Measurements from ENCODE around the gene DTX1.
A peak's percentile ranks its signal among the peaks of the same experiment; 100 is the strongest.

DTX1 gene

DNA sequence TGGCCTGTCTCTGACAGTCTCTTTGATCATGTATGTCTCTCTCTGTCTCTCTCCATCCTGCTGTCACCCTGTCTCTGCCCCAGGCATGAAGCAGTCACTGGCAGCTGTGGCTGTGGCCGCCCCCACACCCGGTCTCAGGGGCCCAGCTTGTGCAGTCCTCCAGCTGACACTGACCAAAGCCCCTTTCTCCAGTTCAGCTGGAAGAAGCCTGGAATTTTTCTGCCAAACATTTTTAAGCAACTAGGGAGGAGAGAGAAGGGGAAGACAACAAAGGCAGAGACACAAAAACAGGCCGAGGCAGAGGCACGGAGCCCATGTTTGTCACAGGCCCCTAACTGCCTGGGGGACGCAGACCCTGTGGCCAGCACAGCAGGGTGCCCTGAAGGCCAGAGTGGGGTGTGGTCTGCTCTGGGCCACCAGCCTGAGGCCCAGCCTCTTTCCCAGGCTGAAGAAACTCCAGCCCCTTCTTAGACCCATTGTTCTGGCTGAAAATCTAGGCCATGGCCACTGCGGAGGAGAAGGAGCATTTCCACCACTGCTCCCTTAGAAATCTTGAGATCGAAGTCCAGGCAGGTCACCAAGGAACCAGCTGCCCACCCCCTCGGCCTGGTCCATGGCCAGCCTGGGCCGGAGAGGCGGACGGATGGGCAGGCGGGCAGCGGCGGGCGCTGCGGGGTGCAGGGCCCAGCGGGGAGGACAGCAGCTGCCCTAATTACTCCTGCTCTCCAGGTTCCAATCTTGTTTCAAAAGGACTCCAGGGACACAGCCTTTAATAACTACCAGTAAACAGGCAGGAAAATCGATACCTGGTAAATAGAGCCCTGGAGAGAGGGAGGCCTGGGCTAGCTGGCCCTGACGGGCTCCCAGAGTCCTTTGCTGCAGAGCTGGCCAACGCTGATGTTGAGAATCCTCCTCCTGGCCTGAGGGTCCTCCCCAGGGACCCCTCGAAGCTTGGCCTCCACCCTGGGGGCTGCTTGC is 14.9 kb downstream of the DTX1 start:
- DNase-seq: no peak

DNA sequence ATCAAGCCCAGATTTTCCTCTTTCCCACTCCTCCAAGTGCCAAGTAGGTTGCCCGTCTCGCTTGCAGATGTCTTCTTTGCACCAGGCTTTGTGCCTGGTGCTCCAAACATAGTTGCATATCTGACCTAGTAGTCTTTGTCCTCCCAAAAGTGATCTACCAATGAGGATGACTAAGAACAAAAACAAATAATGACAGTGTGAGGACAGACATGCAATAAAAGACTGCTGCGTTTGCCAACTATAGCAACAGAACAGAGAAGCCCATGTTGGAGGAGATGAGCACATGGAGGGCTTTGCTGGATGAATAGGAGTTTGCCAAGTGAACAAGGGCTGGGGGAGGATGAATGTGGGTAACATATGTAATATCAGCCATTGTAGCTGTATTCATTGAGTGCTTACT is 15.6 kb downstream of the DTX1 start:
- DNase-seq: no peak

DNA sequence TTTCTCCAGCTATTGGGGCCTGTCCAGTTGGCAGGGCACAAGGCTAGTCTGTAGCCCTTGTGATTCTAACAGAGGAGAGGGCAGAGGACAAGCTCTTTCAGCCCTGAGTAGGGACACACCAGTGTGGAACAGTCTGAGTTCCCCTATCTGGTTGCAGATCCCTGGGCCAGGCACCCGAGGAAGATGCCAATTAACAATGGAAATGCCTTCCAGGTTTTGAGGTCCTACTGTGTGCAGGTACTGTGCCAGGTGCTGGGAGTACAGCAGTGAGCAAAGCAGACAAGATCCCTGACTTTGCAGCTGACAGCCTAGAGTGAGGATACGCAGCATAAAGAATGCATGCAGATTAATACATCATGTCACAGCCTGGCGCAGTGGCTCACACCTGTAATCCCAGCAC is 17.1 kb downstream of the DTX1 start:
- no peak for DNase-seq

DNA sequence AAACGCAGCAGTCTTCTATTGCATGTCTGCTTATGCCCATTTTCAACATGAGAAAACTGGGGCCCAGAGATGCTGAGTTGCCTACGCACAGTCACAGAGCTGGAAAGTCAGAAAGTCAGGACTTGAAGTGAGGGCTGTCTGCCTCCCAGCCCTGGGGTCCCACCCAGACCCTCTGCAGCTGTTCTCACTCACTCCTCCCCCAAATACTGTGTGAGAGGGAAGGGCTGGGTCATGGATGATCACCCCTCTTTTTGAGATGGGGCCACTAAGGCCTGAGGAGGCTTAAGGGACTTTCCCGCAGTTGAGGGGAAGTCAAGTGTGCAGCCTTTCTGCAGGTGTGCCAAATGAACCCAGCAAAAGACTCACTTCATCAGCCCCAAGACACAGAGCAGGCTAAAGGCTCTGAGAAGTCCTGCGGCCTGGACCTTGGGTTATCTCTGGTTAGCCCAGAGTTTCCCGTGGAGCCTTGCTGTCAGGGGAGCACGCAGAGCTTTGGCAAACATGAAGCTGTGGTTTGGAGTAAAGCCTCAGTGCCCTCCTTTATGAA is 18.7 kb downstream of the DTX1 start:
- DNase-seq: no peak

DNA sequence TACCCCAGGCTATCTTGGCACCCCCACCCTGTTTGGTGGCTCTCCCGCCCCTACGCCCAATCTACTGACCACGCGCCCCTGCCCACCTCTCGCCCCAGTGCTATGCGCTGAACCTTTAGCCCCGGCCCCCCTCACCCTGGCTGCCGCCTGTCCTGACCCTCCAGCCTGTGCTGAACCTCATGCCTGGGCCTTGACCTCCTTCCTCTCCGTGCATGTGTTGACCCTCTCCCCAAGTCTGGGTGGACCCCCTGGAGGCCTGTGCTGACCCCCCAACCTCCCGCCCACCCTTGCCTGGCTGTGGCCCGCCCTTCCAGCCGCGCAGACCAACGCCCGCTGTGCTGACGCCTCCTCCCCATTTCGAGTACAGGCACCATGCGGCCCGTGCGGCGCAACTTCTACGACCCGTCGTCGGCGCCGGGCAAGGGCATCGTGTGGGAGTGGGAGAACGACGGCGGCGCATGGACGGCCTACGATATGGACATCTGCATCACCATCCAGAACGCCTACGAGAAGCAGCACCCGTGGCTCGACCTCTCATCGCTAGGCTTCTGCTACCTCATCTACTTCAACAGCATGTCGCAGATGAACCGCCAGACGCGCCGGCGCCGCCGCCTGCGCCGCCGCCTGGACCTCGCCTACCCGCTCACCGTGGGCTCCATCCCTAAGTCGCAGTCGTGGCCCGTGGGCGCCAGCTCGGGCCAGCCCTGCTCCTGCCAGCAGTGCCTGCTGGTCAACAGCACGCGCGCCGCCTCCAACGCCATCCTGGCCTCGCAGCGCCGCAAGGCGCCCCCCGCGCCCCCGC is 20.7 kb downstream of the DTX1 start:
- no peak for DNase-seq

DNA sequence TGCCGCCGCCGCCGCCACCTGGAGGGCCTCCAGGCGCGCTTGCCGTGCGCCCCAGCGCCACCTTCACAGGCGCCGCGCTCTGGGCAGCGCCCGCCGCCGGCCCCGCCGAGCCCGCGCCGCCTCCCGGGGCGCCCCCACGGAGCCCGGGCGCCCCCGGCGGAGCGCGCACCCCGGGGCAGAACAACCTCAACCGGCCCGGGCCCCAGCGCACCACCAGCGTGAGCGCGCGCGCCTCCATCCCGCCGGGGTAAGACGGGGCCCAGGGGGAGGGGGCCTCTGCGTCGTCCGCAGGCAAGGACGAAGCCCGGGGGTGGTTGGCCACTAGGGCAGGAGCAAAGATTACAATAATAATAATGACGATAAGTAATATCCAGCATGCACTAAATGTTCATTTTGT is 21.3 kb downstream of the DTX1 start:
- DNase-seq: no peak

DNA sequence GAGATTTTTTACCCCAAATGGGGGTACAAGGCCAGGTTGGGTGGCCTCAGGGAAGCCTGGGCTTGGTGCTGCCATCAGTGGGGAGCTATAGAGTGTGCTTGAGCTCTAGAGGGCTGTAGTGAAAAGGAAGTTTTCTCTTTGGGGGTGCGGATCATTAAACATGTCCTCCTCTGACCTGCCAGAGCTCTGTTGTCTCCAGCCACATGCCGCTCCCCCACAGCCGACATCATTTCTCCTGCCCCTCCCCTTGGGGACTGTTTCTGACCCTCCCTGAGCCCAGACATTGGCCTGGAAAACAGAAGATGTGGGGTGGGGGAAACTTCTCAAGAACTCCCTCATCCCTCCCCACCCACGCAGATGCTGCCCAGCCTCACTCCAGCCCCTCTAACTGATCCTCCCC is 25.3 kb downstream of the DTX1 start:
- peak; percentile 20 for DNase-seq

DNA sequence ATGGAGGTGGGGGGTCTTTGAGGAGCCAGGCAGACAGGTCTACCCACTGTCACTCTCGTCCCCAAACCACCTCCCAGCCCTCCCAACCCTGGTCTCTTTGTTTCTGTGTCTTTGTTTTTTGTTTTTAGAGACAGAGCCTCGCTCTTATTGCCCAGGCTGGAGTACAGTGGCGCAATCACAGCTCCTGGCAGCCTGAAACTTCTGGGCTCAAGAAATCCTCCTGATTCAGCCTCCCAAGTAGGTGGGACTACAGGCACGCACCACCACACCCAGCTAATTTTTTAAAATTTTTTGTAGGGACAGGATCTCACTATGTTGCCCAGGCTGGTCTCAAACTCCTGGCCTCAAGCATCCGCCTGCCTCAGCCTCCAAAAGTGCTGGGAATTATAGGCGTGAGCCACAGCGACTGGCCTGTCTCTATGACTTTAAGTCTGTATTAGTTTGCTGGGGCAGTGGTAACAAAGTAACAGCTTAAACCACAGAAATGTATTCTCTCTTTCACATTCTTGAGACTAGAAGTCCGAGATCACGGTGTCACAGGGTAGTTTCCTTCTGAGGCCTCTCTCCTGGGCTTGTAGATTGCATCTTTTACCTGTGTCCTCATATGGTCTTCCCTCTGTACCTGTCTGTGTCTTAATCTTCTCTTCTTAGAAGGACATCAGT is 26.1 kb downstream of the DTX1 start:
- DNase-seq: no peak

DNA sequence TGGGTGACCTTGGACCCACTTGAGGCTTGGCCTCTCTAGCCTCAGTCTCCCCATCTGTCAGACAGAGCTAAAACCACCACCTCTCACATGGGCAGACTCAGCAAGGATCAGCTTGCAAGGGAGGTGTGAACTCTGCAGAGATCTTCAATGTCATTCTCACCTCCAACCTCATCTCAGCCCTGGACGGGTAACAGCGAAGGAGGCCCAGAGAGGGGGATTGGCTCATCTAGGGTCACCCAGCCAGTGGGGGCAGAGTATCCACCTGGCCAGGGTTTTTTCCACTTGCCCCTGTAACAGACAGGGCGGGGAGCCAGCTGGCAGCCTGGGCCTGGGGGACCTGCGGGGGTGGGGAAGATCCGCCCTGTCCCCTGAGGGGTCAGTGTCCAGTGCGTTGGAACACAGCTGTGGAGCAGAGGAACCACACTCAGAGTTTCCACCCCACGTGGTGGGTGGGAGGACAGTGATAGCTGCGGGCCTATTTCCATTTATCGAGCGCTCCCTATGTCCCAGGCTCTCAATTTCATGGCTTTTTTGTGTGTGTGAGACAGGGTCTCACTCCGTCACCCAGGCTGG is 27.4 kb downstream of the DTX1 start:
- no peak for DNase-seq

DNA sequence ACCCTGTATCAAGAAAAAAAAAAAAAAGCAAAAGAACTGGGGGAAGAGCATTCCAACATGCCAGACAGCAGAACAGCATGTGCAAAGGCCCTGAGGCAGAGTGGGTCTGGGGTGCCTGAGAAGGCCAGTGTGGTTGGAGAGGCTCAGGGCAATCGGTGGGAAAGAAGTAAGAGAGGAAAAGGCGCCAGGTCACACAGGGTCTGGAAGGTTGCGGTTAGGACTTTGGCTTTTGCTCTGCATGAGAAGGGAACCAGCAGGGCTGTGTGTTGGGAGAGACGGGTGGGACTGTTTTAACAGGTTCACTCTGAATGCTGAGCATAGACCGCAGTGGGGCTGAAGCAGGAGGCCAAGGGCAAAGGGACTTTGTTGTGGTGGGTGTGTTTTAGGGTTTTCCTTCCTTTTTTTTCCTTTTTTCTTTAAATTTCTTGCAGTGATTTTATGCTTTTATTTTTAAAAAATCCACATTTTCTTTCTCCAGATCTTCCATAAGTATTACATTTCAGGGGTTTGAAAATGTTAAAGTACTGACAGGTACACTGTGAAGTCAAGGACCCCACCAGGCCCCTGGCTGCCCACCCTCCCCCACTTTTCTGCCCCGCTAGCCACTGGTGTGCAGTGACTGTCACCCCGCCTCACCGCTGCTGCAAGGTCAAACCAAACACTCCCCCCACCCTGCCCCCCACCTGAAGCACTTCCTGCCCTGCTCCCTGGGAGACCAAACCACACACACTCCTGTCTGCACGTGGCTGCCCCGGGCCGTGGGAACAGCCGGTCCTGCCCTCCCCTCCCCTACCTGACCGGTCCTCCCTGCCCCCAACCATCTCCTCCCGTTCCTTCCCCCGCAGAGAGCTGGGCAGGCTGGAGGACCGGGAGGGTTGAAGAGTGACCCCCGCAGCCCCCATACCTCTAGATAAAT is 30.0 kb downstream of the DTX1 start:
- DNase-seq: no peak

DNA sequence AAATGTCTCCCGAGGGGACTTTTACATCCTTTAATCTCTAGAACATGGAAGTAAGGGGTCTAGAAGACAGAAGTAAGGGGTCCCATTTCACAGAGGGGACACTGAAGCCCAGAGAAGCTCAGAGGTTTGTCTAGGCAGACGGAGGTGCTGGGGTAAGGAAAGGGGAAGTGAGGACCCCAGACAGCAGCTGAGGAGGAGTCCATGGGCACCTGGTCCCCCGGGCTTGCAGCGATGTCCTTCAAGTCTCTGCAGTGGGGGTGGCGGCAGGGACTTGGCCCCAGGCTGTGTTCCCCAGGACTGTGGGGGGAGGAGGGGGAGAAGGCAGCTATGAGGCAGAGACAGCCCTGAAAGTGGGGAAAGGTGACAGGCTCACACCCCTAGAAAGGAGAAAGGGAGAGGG is 30.7 kb downstream of the DTX1 start:
- no peak for DNase-seq

DNA sequence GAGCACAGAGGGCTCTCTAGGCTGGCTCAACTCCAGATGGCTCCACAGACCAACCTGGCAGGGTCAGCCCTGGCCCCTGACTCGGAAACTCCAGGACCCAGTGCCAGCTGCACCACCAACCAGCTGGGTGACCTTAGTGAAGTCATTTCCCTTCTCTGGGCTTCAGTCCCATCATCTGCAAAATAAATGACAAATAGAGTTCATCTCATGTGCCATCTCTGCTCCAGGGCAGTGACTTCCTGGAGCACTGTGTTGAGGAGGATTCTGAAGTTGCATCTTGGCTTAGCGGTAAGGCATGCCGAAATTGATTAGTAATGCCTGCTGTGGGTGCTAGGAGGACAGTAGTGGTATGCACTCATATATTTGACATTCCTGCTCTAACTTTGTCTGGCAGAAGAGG is 31.5 kb downstream of the DTX1 start:
- DNase-seq: no peak

DNA sequence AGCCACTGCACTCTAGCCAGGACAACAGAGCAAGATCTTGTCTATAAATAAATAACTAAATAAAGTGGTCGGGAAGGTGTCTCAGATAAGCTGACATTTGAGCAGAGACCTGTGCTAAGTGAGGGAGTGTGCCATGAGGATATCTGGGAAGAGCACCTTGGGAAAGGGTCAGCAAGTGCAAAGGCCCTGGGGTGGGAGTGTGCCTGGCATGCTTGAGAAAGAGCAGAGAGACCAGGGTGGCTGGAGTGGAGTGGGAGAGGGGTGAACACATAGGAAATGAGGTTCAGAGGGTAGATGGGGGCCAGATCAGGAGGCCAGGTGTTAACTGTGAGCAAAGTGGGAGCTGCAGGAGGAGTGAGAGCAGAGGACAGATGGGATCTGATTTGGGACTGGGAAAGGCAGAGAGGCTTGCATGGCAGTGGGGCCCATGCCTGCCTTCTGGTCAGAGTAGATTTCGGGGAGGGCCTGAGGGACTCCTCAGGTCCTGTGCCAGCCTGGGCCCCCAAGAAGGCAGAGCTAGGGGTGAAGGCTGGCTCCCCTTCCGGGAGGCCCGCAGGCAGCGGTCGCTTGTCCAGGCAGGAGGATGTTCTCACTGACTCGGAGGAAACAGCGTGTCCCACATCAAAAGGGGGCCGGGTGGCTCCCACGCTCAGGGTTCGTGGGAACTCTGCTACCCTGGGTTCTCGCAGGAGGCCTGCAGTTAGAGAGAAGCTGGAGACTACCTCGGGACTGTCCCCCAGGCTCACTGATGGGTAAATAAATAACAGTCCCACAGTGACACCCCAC is 32.6 kb downstream of the DTX1 start:
- DNase-seq: no peak

DNA sequence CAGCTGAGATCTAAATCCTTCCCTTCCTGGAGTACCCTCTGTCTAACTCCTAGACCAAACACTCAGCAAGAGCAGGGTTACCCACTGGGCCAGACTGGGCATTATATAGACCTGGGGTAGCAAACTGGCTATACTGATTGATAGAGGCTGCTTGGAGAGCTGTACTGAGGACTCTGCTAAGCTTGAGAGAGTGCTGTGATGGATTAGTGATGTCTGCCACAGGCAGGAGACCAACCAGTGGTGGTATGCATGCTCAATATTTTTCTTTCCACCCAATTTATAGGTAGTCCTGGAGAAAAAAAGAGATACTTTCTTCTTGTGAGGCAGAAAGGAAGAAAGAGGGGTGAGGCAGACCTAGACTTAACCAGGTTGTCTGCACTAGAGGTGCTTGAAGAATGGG is 33.3 kb downstream of the DTX1 start:
- no peak for DNase-seq

DNA sequence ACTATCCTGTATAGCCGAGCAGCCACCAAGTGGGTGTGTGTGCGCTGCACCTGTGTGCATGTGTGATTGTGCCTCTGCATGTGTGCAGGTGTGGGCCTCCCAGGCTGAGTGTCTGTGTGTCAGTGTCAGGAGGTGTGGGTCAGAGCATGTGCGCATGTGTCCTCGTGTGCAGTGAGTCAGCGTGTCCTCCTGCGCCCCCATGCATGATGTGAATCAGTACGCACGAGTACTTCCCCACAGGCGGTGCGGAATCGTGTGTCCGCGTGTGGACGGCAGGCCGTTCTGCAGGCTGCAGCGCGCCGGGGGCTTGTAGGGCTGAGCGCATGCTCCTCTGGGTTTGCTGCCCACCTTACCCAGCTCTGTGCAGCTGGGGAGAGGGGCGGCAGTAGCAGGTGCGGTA is 34.2 kb downstream of the DTX1 start:
- no peak for DNase-seq

DNA sequence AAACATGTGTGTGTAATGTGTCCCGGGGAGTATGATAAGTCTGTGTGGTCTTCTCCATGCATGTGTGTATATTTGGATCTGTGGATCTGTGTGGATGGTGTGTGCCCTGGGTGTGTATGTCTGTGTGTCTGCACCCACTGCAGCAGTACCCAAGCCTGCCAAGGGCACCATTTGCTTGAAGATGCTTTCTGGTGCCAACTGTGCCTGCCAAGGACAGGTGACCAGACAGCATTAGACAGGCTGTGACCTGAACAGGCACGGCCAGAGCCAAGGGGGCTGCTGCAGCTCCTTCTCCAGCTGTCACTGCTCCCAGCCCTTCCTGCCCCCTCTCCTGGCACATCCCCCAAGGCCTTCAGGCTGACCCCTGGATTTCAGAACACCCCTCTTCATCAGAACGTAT is 35.0 kb downstream of the DTX1 start:
- no peak for DNase-seq

DNA sequence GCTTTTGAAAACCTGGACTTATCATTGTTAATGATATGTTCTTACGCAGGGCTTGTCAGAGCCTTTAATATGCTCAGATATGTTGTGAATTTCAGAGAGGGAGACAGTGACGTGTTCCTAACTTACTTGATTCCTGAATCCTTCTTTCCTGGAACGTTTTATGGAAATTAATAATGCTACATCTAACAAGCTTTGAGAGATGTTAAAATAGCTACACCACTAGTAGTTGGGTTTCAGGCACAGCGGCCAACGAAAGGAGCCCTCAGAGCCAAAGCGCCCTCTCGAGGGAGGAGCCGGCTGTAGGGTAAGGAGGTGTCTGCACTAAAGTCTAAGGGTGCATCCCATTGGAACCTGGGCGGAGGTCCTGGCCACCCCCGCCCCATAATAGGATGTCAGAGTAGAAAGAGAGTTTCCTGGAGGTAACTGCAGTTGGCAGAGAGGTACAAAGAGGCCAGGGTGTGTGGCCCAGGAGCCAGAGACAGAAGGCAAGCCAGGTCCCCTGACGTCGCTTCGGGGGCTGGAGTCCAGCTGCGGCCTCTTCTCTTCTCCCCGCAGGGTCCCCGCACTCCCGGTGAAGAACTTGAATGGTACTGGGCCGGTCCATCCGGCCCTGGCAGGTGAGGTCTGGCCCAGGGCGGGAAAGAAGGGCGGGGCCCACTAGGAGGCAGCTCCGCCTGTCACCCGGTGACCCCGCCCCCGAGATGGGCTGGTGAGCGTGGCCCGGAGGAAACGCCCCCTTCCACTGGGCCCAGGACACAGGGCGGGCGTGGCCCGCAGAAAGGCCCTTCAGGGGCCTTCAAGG is 36.3 kb downstream of the DTX1 start:
- DNase-seq: peak; percentile 45

DNA sequence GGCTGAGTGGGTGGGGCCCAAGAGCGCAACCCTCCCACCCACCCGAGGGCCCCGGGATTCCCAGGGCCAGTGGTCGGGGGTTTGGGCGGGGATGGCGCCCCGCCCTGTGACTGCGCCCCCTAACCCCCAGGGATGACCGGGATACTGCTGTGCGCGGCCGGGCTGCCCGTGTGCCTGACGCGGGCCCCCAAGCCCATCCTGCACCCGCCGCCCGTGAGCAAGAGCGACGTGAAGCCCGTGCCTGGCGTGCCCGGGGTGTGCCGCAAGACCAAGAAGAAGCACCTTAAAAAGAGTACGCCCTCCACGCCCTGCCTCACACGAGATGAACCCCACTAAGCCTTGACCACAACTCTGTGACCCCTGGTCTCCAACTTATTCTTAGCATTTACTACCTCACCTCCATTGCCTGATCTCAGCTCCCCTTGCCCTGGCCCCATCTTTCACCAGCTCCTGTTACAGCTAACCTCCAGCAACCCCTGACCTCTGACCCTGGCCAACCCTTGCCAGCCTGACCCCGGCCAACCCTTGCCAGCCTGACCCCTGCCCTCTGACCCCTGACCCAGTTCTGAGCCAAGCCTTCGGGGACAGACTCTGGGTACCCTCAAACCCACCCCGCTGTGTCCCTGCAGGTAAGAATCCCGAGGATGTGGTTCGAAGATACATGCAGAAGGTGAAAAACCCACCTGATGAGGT is 37.0 kb downstream of the DTX1 start:
- DNase-seq: no peak

DNA sequence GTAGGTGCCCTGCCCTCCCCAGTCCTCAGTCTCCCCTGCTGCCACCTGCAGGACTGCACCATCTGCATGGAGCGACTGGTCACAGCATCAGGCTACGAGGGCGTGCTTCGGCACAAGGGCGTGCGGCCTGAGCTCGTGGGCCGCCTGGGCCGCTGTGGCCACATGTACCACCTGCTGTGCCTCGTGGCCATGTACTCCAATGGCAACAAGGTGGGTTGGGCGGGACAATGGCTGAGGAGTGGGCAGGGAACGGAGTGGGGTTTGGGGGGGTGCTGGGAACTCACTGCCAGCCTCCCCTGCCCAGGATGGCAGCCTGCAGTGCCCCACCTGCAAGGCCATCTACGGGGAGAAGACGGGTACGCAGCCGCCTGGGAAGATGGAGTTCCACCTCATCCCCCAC is 38.2 kb downstream of the DTX1 start:
- DNase-seq: no peak
